Measurements from ENCODE around the gene EIF4E1B.
"Not testable (repeated sequence)": the region's sequence is repeated elsewhere in the genome, so short reads cannot be mapped to it uniquely, and the experiment has no call there.

EIF4E1B gene

GRCh38 chr5:176629853-176630680 lies at the start of gene EIF4E1B, which contains the start of gene SNCB:
Gene EIF4E1B (plus strand): TSS chr5:176630675. CDS start chr5:176642788, 12,113 bp downstream.
Gene SNCB (minus strand): TSS chr5:176630534. CDS start chr5:176629654, 880 bp downstream.
- peak; percentile 42 for DNase-seq

- DNase-seq: no peak
Measured at GRCh38 chr5:176581361-176581760, 49.1 kb upstream of the EIF4E1B start.

GRCh38 chr5:176583076-176583475 lies 47.4 kb upstream of the EIF4E1B start:
- no peak for DNase-seq

- no peak for DNase-seq
Measured at GRCh38 chr5:176587398-176587797, 43.1 kb upstream of the EIF4E1B start.

GRCh38 chr5:176588297-176588696 lies 42.2 kb upstream of the EIF4E1B start:
- DNase-seq: no peak

- no peak for DNase-seq
Measured at GRCh38 chr5:176589039-176589769, 41.3 kb upstream of the EIF4E1B start.

- no peak for DNase-seq
Measured at GRCh38 chr5:176590035-176590717, 40.3 kb upstream of the EIF4E1B start.

- not testable (repeated sequence) for DNase-seq
Measured at GRCh38 chr5:176591667-176592066, 38.8 kb upstream of the EIF4E1B start.

- no peak for DNase-seq
Measured at GRCh38 chr5:176592573-176592972, 37.9 kb upstream of the EIF4E1B start.

- DNase-seq: no peak
Measured at GRCh38 chr5:176593273-176593869, 37.1 kb upstream of the EIF4E1B start.

GRCh38 chr5:176594554-176594953 lies 35.9 kb upstream of the EIF4E1B start:
- no peak for DNase-seq

- DNase-seq: no peak
Measured at GRCh38 chr5:176595386-176595943, 35.0 kb upstream of the EIF4E1B start.

- no peak for DNase-seq
Measured at GRCh38 chr5:176596069-176596644, 34.3 kb upstream of the EIF4E1B start.

GRCh38 chr5:176596689-176597416 lies 33.6 kb upstream of the EIF4E1B start:
- peak; percentile 79 for DNase-seq

- DNase-seq: no peak
Measured at GRCh38 chr5:176597417-176598389, 32.8 kb upstream of the EIF4E1B start.

GRCh38 chr5:176599749-176600430 lies 30.6 kb upstream of the EIF4E1B start:
- not testable (repeated sequence) for DNase-seq

- DNase-seq: no peak
Measured at GRCh38 chr5:176601901-176602482, 28.5 kb upstream of the EIF4E1B start.

- DNase-seq: no peak
Measured at GRCh38 chr5:176603091-176603490, 27.4 kb upstream of the EIF4E1B start.

- DNase-seq: no peak
Measured at GRCh38 chr5:176606032-176606431, 24.4 kb upstream of the EIF4E1B start.
